Muscle of back (tissue), 11 donors: Measurements from ENCODE around the gene ANXA6. TPM values are rescaled to one million over a fixed set of nuclear protein-coding genes. Genes with fewer than 3 reads are reported as not detected.

Experiments used
- DNase-seq, 3 donors: peaks; one replicate each; pipeline versions ENCODE4 v3.0.0 to v3.0.0-alpha.2; 2013
- polyA plus RNA-seq, 10 donors: library from polyadenylated mRNA; unstranded; fragments of 120-200 nt; gene quantifications; one replicate each; pipeline ENCODE4 v1.2.1, GENCODE V29; 2013; ENCODE audit not compliant: insufficient read length in 10 of 10

The ANXA6 gene
- polyA plus RNA-seq, 10 donors = 292 to 391 (median 361) TPM

GRCh38 chr5:151106509-151106908, 51.1 kb downstream of the ANXA6 start:
- DNase-seq = no peak

GRCh38 chr5:151106043-151106442, 51.5 kb downstream of the ANXA6 start:
- DNase-seq = no peak

- DNase-seq = no peak
Observed at GRCh38 chr5:151105561-151105960, 52.0 kb downstream of the ANXA6 start.

GRCh38 chr5:151104795-151105194, 52.8 kb downstream of the ANXA6 start:
- peak in 1 of 3 donors; percentile 60 for DNase-seq

GRCh38 chr5:151101746-151102145, 55.8 kb downstream of the ANXA6 start:
- no peak for DNase-seq

GRCh38 chr5:151101151-151101550, 56.4 kb downstream of the ANXA6 start:
- no peak for DNase-seq

- DNase-seq = no peak
Observed at GRCh38 chr5:151100681-151101080, 56.9 kb downstream of the ANXA6 start.

GRCh38 chr5:151098768-151099121, 58.8 kb downstream of the ANXA6 start:
- DNase-seq = peak in 1 of 3 donors; percentile 3

GRCh38 chr5:151097820-151098767, 59.5 kb downstream of the ANXA6 start:
- peak in 1 of 3 donors; percentile 0 for DNase-seq

- DNase-seq = no peak
Observed at GRCh38 chr5:151097061-151097460, 60.5 kb downstream of the ANXA6 start.

GRCh38 chr5:151096001-151096373, 61.6 kb downstream of the ANXA6 start:
- no peak for DNase-seq

GRCh38 chr5:151095341-151096000, 62.1 kb downstream of the ANXA6 start:
- peak in 1 of 3 donors; percentile 75 for DNase-seq

GRCh38 chr5:151094852-151095245, 62.7 kb downstream of the ANXA6 start:
- DNase-seq = peak in 1 of 3 donors; percentile 58

GRCh38 chr5:151094030-151094851, 63.3 kb downstream of the ANXA6 start:
- DNase-seq = no peak

GRCh38 chr5:151093476-151093889, 64.1 kb downstream of the ANXA6 start:
- DNase-seq = peak in 2 of 3 donors; percentile 45 to 88

GRCh38 chr5:151092762-151093161, 64.8 kb downstream of the ANXA6 start:
- peak in 1 of 3 donors; percentile 56 for DNase-seq

- DNase-seq = no peak
Observed at GRCh38 chr5:151089726-151090125, 67.9 kb downstream of the ANXA6 start.

- no peak for DNase-seq
Observed at GRCh38 chr5:151088986-151089385, 68.6 kb downstream of the ANXA6 start.

- no peak for DNase-seq
Observed at GRCh38 chr5:151087486-151087885, 70.1 kb downstream of the ANXA6 start.

- no peak for DNase-seq
Observed at GRCh38 chr5:151086905-151087360, 70.6 kb downstream of the ANXA6 start.

- DNase-seq = no peak
Observed at GRCh38 chr5:151086192-151086869, 71.2 kb downstream of the ANXA6 start.
